CD4-positive, alpha-beta T cell treated with Interleukin-1 beta for 1 hour (primary cell): ENCODE measurements around the gene EMP1.
"Not testable (repeated sequence)": the region's sequence is repeated elsewhere in the genome, so short reads cannot be mapped to it uniquely, and the experiment has no call there.

Source experiments
- DNase-seq, 2 donors: peaks; one replicate each; pipeline ENCODE4 v3.0.0-alpha.2; 2020 to 2022

Gene EMP1

DNA sequence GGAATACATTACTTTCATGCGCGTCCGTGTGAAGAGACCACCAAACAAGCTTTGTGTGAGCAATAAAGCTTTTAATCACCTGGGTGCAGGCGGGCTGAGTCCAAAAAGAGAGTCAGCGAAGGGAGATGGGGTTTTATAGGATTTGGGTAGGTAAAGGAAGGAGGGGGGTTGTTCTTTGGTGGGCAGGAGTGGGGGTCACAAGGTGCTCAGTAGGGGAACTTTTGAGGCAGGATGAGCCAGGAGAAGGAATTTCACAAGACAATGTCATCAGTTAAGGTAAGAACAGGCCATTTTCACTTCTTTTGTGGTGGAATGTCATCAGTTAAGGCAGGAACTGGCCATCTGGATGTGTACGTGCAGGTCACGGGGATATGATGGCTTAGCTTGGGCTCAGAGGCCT, 63.1 kb downstream of the EMP1 start:
- DNase-seq: not testable (repeated sequence)

DNA sequence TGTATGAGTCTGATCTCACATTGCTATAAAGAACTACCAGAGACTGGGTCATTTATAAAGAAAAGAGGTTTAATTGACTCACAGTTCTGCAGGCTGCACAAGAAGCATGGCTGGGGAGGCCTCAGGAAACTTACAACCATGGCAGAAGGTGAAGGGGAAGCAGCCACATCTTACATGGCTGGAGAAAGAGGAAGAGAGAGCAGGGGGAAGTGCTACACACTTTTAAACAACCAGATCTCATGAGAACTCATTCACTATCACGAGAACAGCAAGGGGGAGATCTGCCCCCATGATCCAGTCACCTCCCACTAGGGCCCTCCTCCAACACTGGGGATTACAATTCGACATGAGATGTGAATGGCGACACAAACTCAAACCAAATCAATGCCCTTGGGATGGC, 71.3 kb downstream of the EMP1 start:
- not testable (repeated sequence) for DNase-seq

DNA sequence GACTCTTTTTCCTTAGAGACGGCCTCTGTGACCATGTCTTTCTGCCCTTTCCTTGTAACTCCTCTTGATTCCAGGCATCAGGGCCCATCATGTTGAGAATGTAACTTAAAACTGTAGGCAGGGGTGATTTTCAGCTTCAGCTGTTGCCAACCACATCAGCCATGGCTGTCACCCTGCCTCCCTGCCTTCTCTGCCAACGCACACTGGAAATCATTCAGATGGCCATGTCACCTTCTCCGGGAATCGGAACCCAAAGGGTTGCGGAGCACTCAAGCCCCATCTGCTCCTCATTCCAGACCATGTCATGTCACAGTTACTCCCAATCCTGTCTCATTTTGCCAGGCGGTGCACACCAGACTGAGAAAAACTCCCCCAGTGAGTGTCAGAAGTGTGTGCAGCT, 72.1 kb downstream of the EMP1 start:
- DNase-seq: no peak
